Esophagus mucosa (tissue), 1 donor: ENCODE results near the gene KRT31. TPM values are rescaled to one million over a fixed set of nuclear protein-coding genes. Genes with fewer than 3 reads are reported as not detected.

ENCODE experiments used
- total RNA-seq: library from RNA; stranded (reverse); gene quantifications from one replicate; pipeline ENCODE4 v1.2.4, GENCODE V29; 2023
- donor health status: DM: yes; HTN: yes; CAD: no.

Gene KRT31
- total RNA-seq, 1 donor from 2014 or later = 4.4 TPM

Other genes starting within 250 kb of the KRT31 start
- not detected for gene KRTAP4-5, start 247.8 kb downstream of the KRT31 start, total RNA-seq
- gene KRTAP4-4, start 236.9 kb downstream of the KRT31 start, total RNA-seq = not detected
- gene KRTAP4-3, start 229.4 kb downstream of the KRT31 start, total RNA-seq = not detected
- gene KRTAP4-2, start 219.4 kb downstream of the KRT31 start, total RNA-seq = not detected
- gene KRTAP4-1, start 212.7 kb downstream of the KRT31 start, total RNA-seq = not detected
- not detected for gene KRTAP9-1, start 207.7 kb downstream of the KRT31 start, total RNA-seq
- not detected for gene KRTAP9-2, start 171.0 kb downstream of the KRT31 start, total RNA-seq
- gene KRTAP9-3, start 165.2 kb downstream of the KRT31 start, total RNA-seq = not detected
- not detected for gene KRTAP9-8, start 159.6 kb downstream of the KRT31 start, total RNA-seq
- not detected for gene KRTAP9-4, start 147.9 kb downstream of the KRT31 start, total RNA-seq
- gene KRTAP9-9, start 142.2 kb downstream of the KRT31 start, total RNA-seq = not detected
- not detected for gene KRTAP9-6, start 132.2 kb downstream of the KRT31 start, total RNA-seq
- not detected for gene KRTAP9-7, start 121.9 kb downstream of the KRT31 start, total RNA-seq
- not detected for gene KRTAP29-1, start 94.8 kb downstream of the KRT31 start, total RNA-seq
- gene KRTAP16-1, start 88.3 kb downstream of the KRT31 start, total RNA-seq = not detected
- not detected for gene KRTAP17-1, start 81.9 kb downstream of the KRT31 start, total RNA-seq
- gene KRT33A, start 46.8 kb downstream of the KRT31 start, total RNA-seq = 0.92 TPM
- not detected for gene KRT33B, start 27.8 kb downstream of the KRT31 start, total RNA-seq
- gene KRT34, start 15.3 kb downstream of the KRT31 start, total RNA-seq = 0.44 TPM
- not detected for gene KRT37, start 27.0 kb upstream of the KRT31 start, total RNA-seq
- gene KRT38, start 43.4 kb upstream of the KRT31 start, total RNA-seq = not detected
- 0.80 TPM for gene KRT32, start 69.8 kb upstream of the KRT31 start, total RNA-seq
- not detected for gene KRT35, start 83.5 kb upstream of the KRT31 start, total RNA-seq
- gene KRT36, start 92.3 kb upstream of the KRT31 start, total RNA-seq = not detected
- gene KRT13, start 108.0 kb upstream of the KRT31 start, total RNA-seq = 44,686 TPM
- 2,810 TPM for gene KRT15, start 121.3 kb upstream of the KRT31 start, total RNA-seq
- 366 TPM for gene KRT19, start 130.7 kb upstream of the KRT31 start, total RNA-seq
- gene KRT9, start 174.5 kb upstream of the KRT31 start, total RNA-seq = 0.16 TPM
- 5,105 TPM for gene KRT14, start 189.3 kb upstream of the KRT31 start, total RNA-seq
- gene KRT16, start 215.2 kb upstream of the KRT31 start, total RNA-seq = 2,310 TPM
- gene KRT17, start 227.0 kb upstream of the KRT31 start, total RNA-seq = 380 TPM